ENCODE data around the gene CEACAM18.

DNA sequence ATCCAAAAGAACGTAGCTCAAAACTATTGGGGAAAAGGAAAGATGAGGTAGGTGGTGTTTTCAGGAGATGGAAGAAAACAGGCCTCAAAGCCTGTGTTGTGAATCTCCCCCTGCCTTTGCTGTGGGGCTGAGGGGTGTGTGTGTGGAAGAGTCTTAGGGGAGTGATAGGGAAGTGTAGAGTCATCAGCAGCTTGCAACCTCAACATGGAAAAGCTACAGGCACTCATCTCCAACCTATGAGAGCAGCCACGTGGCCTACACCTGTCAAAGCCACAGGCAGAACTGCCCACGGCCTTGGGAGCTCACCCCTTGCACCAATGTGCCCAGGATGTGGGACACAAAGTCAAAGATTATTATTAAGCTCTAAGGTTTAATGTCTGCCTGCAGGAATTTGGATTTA lies 27.6 kb downstream of the CEACAM18 start:
- TF ChIP-seq, protein P1, sequence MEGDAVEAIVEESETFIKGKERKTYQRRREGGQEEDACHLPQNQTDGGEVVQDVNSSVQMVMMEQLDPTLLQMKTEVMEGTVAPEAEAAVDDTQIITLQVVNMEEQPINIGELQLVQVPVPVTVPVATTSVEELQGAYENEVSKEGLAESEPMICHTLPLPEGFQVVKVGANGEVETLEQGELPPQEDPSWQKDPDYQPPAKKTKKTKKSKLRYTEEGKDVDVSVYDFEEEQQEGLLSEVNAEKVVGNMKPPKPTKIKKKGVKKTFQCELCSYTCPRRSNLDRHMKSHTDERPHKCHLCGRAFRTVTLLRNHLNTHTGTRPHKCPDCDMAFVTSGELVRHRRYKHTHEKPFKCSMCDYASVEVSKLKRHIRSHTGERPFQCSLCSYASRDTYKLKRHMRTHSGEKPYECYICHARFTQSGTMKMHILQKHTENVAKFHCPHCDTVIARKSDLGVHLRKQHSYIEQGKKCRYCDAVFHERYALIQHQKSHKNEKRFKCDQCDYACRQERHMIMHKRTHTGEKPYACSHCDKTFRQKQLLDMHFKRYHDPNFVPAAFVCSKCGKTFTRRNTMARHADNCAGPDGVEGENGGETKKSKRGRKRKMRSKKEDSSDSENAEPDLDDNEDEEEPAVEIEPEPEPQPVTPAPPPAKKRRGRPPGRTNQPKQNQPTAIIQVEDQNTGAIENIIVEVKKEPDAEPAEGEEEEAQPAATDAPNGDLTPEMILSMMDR (IDR thresholded peaks at IDR 0.05): no peak
- TF ChIP-seq EP300 (IDR thresholded peaks at IDR 0.05) (no peak), POLR2AphosphoS5 (IDR thresholded peaks at IDR 0.05) (no peak), POLR2A (IDR thresholded peaks at IDR 0.05) (no peak)

All from gastroesophageal sphincter (tissue), 3 donors.